Stimulated activated CD8-positive, alpha-beta memory T cell treated with anti-CD3 and anti-CD28 coated beads, Interleukin-7, amount 100 ng/mL, for 4 hours (primary cell): Measurements from ENCODE around the gene TCEAL4.
"Not testable (repeated sequence)": the region's sequence is repeated elsewhere in the genome, so short reads cannot be mapped to it uniquely, and the experiment has no call there.

ENCODE experiments used
- DNase-seq, 2 donors: peaks; one replicate each; pipeline ENCODE4 v3.0.0-alpha.2; 2020; ENCODE audit warnings: low read depth in 2 of 2

TCEAL4 gene

DNA sequence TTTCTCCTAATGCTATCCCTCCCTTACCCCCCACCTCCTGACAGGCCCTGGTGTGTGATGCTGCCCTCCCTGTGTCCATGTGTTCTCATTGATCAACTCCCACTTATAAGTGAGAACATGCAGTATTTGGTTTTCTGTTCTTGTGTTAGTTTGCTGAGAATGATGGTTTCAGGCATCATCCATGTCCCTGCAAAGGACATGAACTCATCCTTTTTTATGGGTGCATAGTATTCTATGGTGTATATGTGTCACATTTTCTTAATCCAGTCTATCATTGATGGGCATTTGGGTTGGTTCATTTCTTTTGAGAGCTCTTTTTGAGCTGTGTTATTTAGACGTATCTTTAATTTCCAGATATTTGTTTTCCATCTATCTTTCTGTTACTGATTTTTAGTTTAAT lies 7.0 kb downstream of the TCEAL4 start:
- not testable (repeated sequence) for DNase-seq

DNA sequence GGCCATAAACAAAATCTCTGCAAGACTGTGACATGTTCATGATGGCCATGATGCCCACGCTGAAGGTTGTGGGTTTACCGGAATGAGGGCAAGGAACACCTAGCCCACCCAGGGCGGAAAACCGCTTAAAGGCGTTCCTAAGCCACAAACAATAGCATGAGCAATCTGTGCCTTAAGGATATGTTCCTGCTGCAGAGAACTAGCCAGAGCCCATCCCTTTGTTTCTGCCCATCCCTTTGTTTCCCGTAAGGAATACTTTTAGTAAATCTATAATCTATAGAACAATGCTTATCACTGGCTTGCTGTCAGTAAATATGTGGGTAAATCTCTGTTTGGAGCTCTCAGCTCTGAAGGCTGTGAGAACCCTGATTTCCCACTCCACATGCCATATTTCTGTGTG lies 9.9 kb downstream of the TCEAL4 start:
- not testable (repeated sequence) for DNase-seq

DNA sequence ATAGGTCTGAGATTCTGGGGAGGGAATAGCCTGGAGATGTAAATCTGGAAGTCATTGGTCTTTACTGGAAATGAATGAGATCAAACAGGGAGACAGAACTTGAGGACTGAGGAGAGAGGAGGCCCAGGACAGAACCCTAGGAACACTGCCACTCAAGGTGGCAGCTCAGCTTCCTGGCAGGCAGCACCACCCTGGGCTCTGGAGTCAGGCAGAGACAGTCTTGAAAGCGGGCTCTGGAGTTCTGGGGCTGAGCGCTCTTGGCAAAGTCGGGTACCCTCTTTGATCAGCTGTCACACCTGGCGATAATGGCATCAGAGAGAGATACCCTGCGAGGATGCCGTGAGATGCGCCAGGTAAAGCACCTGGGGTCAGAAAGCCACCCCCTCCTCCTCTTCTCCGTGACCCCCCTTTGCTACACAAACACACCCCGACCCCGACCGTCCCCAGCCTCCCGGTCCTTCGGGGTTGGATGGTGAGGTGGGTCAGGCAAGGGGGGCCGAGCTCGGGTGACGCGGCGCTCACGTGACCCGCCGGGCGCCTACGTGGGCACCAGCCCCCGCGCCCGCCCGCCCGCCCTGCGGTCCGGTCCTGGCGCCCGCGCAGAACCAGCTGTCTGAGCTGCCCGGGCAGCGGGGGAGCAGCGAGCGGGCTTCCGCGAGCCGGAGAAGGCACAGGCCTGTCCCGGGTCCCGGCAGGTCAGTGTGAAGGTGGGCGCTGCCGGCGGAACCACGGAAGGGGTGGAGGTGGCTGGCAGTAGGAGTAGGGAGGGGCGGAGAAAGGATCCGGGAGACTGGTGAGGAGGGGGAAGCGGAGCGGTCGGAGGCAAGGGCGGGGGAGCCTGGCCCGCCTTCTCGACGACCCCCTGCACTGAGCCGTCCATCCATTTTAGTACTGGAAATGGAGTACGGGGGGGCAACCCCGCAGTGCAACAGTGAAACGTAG lies 22.3 kb downstream of the TCEAL4 start, which contains the start of gene TCEAL3:
TSS of gene TCEAL3 (plus strand) at position 600 of the 942 bp plus-strand sequence. CDS start 1,102 bp downstream, outside the sequence.
- DNase-seq, result peak in 1 of 2 donors; percentile 34

GRCh38 chrX:103608306-103608963 lies 23.1 kb downstream of the TCEAL4 start:
- DNase-seq, result no peak

DNA sequence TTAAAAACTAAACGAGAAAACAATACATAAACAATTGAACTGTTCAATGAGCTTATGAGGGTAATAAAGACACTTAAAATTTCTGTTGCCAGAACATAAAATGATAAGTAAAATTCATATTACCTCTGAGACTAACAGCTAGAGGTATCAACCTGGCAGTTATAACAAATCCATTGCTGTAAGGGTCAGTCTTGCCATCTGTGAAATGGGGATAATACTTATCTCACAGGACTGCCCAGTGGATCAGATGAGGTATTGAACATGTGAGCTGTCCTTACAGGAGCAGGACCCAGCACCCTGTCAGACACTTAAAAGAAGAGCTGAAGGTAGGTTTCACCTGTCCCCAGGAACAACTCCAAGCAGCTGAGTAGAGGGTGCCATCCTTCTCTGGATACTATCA lies 25.0 kb downstream of the TCEAL4 start:
- DNase-seq, result no peak

GRCh38 chrX:103613362-103613890 lies 28.1 kb downstream of the TCEAL4 start:
- no peak for DNase-seq

DNA sequence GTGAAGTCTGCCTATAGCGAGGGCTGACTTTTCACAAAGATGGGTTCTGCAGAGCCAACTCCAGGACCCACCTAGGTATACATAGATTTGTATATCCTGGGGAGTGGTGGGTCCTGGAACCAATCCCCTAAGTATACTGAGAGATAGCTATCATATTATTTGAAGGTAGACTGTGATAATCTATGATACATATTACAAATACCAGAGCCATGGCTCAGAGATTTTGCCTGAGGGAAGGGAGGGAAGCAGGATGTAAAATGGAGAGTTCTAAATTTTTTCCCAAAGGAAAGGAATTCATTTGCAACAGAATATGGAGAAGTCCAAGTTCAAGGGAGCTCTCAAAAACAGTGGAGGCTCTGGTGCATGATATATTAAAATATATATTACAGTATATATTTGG lies 29.7 kb downstream of the TCEAL4 start:
- no peak for DNase-seq

GRCh38 chrX:103615781-103616371 lies 30.6 kb downstream of the TCEAL4 start:
- no peak for DNase-seq

DNA sequence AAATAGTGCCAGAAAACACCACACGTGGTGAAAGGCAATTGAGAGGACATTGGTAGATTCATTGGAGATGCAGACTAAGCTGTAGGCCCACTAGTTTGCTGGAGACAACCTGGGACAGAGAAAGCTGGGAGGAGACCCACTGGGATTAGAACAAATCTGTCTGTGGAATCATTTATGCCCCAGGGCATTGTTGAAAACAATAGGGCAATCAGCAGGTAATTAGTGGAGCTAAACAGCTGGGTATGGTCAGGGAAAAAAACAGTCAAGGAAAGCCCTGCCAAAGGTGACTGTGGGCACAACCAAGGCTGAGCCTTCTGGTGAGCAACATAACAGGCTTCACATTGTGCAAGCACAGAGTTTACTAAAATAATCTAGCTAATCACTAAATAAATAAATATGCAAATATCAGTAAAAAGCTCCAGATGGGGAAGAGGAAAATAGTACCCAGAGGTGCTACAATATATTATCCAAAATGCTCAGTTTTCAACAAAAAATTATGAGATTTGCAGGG lies 31.4 kb downstream of the TCEAL4 start:
- DNase-seq, result no peak

DNA sequence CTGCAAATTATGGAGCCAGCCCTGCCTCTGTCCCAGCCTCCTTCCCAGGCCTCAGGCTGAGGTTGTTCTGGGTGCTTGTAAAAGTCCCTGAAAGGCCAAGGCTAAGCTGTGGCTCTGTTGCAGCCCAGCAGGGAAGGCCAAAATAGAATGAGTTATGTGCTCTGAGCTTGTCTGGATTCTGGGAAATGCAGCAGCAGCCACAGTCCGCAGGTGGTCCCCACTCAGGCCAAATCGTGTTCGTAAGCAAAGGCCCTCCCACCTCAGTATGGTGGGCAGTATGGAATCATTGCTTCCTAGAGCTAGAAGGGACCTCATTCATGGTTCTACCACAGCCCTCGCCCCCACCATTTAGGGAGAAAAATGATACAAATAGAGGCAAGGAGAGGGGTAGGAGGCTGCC lies 38.8 kb downstream of the TCEAL4 start:
- no peak for DNase-seq

- DNase-seq, result no peak
Observed at GRCh38 chrX:103626855-103627254, 41.5 kb downstream of the TCEAL4 start.

GRCh38 chrX:103628386-103629317 lies 43.3 kb downstream of the TCEAL4 start, which contains the start of gene TCEAL1:
Gene TCEAL1 (plus strand): TSS chrX:103628975. CDS start chrX:103629917, 942 bp downstream.
- DNase-seq, result peak in 1 of 2 donors; percentile 16

- no peak for DNase-seq
Observed at GRCh38 chrX:103629318-103630170, 44.2 kb downstream of the TCEAL4 start.

DNA sequence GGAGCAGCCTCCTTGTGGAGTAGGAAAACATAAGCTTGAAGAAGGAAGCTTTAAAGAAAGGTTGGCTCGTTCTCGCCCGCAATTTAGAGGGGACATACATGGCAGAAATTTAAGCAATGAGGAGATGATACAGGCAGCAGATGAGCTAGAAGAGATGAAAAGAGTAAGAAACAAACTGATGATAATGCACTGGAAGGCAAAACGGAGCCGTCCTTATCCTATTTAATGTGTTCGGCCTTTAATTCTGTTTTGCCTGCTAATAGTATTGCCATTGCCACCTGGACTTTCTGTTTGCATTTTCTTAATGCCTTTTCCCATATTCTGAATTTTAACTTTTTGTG lies 44.8 kb downstream of the TCEAL4 start:
- DNase-seq, result no peak

- no peak for DNase-seq
Observed at GRCh38 chrX:103631145-103631544, 45.8 kb downstream of the TCEAL4 start.

GRCh38 chrX:103635436-103635835 lies 50.1 kb downstream of the TCEAL4 start:
- no peak for DNase-seq
